ENCODE data around the gene ADCK1. TPM values are rescaled to one million over a fixed set of nuclear protein-coding genes. Genes with fewer than 3 reads are reported as not detected.
"Not testable (repeated sequence)": the region's sequence is repeated elsewhere in the genome, so short reads cannot be mapped to it uniquely, and the experiment has no call there.

Gene ADCK1
- total RNA-seq, 1 experiment from 2014 or later: 8.3 TPM

DNA sequence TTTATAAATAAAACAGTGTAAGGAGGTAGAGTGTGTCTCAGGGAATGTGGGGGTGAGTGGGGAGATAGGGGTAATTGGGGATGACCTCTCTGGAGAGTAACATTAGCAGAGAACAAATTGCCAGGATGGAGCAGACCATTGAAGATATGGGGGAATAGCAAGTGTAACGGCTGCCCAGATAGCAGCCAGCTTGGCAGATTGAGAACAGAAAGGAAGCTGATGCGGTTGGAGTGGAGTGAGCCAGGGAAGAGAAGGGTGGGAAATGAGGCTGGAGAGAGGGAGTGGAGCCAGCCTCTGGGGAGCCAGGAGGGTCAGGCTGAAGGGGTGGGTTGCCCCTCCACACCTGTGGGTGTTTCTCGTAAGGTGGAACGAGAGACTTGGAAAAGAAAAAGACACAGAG is 5.6 kb upstream of the ADCK1 start:
- H3K36me3 ChIP-seq (ENCODE audit: insufficient read depth, low read length, poor library complexity, severe bottlenecking): no peaks in the 10 kb centered on the region
- intact Hi-C loops (cut with micrococcal nuclease; ENCODE audit: unreplicated experiment): no loop called here
- H3K27me3 ChIP-seq (replicated peaks; ENCODE audit: insufficient read depth, low read depth, low read length, poor library complexity): no peaks in the 10 kb centered on the region
- no peaks in the 10 kb centered on the region for H3K4me1 ChIP-seq (ENCODE audit: insufficient read depth, low read length, poor library complexity, severe bottlenecking)
- no peak for DNase-seq (ENCODE audit: low spot score)
- H3K9me3 ChIP-seq (ENCODE audit: low read depth, low read length, poor library complexity, severe bottlenecking): no peaks in the 10 kb centered on the region
- H3K4me3 ChIP-seq (ENCODE audit: low read depth, low read length, poor library complexity, severe bottlenecking): no peak overlapping the region
- POLR2A ChIA-PET (ENCODE audit: low non-redundant PET): no interaction called here
- H3K27ac ChIP-seq (ENCODE audit: low read depth, low read length, poor library complexity, severe bottlenecking): no peak overlapping the region
- no TSS peak for BruUV-seq (replicated peaks)
- CTCF ChIA-PET: interaction anchor here (1.0 kb wide), 1 partner anchor 23 kb away, joined by 3 read pairs; no protein-coding TSS in a partner anchor
- TF ChIP-seq, protein P1, sequence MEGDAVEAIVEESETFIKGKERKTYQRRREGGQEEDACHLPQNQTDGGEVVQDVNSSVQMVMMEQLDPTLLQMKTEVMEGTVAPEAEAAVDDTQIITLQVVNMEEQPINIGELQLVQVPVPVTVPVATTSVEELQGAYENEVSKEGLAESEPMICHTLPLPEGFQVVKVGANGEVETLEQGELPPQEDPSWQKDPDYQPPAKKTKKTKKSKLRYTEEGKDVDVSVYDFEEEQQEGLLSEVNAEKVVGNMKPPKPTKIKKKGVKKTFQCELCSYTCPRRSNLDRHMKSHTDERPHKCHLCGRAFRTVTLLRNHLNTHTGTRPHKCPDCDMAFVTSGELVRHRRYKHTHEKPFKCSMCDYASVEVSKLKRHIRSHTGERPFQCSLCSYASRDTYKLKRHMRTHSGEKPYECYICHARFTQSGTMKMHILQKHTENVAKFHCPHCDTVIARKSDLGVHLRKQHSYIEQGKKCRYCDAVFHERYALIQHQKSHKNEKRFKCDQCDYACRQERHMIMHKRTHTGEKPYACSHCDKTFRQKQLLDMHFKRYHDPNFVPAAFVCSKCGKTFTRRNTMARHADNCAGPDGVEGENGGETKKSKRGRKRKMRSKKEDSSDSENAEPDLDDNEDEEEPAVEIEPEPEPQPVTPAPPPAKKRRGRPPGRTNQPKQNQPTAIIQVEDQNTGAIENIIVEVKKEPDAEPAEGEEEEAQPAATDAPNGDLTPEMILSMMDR (conservative IDR thresholded peaks at IDR 0.05; ENCODE audit: low read depth, low read length): no peak
- TF ChIP-seq EZH2 (IDR thresholded peaks at IDR 0.05; ENCODE audit: borderline replicate concordance, low read depth, low read length, poor library complexity, severe bottlenecking): no peak

GRCh38 chr14:77799456-77799855 is 453 bp upstream of the ADCK1 start:
- peak overlapping the region; percentile 75 for H3K27ac ChIP-seq (ENCODE audit: low read depth, low read length, poor library complexity, severe bottlenecking)
- H3K9me3 ChIP-seq (ENCODE audit: low read depth, low read length, poor library complexity, severe bottlenecking); H3K27me3 ChIP-seq (replicated peaks; ENCODE audit: insufficient read depth, low read depth, low read length, poor library complexity); BruUV-seq (replicated peaks); POLR2A ChIA-PET (ENCODE audit: low non-redundant PET); H3K36me3 ChIP-seq (ENCODE audit: insufficient read depth, low read length, poor library complexity, severe bottlenecking); CTCF ChIA-PET; H3K4me1 ChIP-seq (ENCODE audit: insufficient read depth, low read length, poor library complexity, severe bottlenecking); DNase-seq (ENCODE audit: low spot score); intact Hi-C loops (cut with micrococcal nuclease; ENCODE audit: unreplicated experiment): not testable (repeated sequence)
- peak overlapping the region; percentile 86 for H3K4me3 ChIP-seq (ENCODE audit: low read depth, low read length, poor library complexity, severe bottlenecking)

DNA sequence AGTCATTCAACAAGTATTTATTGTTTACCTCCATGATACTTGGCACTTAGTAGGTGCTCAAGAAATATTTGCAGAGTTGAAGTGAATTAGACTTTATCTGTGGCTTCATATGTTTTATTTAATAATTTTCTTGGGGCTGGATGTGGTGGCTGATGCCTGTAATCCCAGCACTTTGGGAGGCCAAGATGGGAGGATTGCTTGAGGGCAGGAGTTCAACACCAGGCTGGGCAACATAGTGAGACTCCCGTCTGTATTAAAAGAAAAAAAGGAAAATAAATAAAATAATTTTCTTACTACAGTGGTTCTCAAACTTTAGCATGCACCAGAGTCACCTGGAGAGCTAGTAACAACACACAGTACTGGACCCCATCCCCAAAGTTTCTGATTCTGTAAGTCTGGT is 905 bp downstream of the ADCK1 start:
- H3K27me3 ChIP-seq (replicated peaks; ENCODE audit: insufficient read depth, low read depth, low read length, poor library complexity): no peaks in the 10 kb centered on the region

GRCh38 chr14:77804592-77804991 is 4.7 kb downstream of the ADCK1 start:
- no peaks in the 10 kb centered on the region for H3K9me3 ChIP-seq (ENCODE audit: low read depth, low read length, poor library complexity, severe bottlenecking)
- no TSS peak for BruUV-seq (replicated peaks)
- no peak for TF ChIP-seq EZH2 (IDR thresholded peaks at IDR 0.05; ENCODE audit: borderline replicate concordance, low read depth, low read length, poor library complexity, severe bottlenecking)
- TF ChIP-seq, protein P1 (conservative IDR thresholded peaks at IDR 0.05; ENCODE audit: low read depth, low read length): peak; percentile 60
- H3K4me3 ChIP-seq (ENCODE audit: low read depth, low read length, poor library complexity, severe bottlenecking): no peak overlapping the region
- ChIA-PET POLR2A (ENCODE audit: low non-redundant PET) (no interaction called here), CTCF (no interaction called here)
- peak; percentile 51 for DNase-seq (ENCODE audit: low spot score)
- intact Hi-C loops (cut with micrococcal nuclease; ENCODE audit: unreplicated experiment): no loop called here
- H3K36me3 ChIP-seq (ENCODE audit: insufficient read depth, low read length, poor library complexity, severe bottlenecking): no peaks in the 10 kb centered on the region
- no peaks in the 10 kb centered on the region for H3K27me3 ChIP-seq (replicated peaks; ENCODE audit: insufficient read depth, low read depth, low read length, poor library complexity)
- H3K27ac ChIP-seq (ENCODE audit: low read depth, low read length, poor library complexity, severe bottlenecking): no peak overlapping the region
- H3K4me1 ChIP-seq (ENCODE audit: insufficient read depth, low read length, poor library complexity, severe bottlenecking): no peaks in the 10 kb centered on the region

More for the DNA sequence above, 905 bp downstream of the ADCK1 start:
- H3K4me1 ChIP-seq (ENCODE audit: insufficient read depth, low read length, poor library complexity, severe bottlenecking): no peaks in the 10 kb centered on the region
- H3K9me3 ChIP-seq (ENCODE audit: low read depth, low read length, poor library complexity, severe bottlenecking): no peaks in the 10 kb centered on the region
- H3K4me3 ChIP-seq (ENCODE audit: low read depth, low read length, poor library complexity, severe bottlenecking): peak overlapping the region; percentile 86
- CTCF ChIA-PET: no interaction called here
- POLR2A ChIA-PET (ENCODE audit: low non-redundant PET): no interaction called here
- H3K27ac ChIP-seq (ENCODE audit: low read depth, low read length, poor library complexity, severe bottlenecking): no peak overlapping the region
- no peak for DNase-seq (ENCODE audit: low spot score)
- no peak for TF ChIP-seq EZH2 (IDR thresholded peaks at IDR 0.05; ENCODE audit: borderline replicate concordance, low read depth, low read length, poor library complexity, severe bottlenecking)
- TF ChIP-seq, protein P1 (conservative IDR thresholded peaks at IDR 0.05; ENCODE audit: low read depth, low read length): no peak
- BruUV-seq (replicated peaks): TSS peak; percentile 67
- H3K36me3 ChIP-seq (ENCODE audit: insufficient read depth, low read length, poor library complexity, severe bottlenecking): no peaks in the 10 kb centered on the region
- intact Hi-C loops (cut with micrococcal nuclease; ENCODE audit: unreplicated experiment): no loop called here

Data from A673 (cell line).